HG02943 (cell line): Measurements from ENCODE around the gene DPY30.

Experiments
- ATAC-seq: cut with Tn5 transposase; IDR thresholded peaks from one replicate; pipeline ENCODE4 v1.9.1; 2021; ENCODE audit warnings: mild to moderate bottlenecking, low read depth, moderate library complexity; ENCODE audit not compliant: unreplicated experiment

Gene DPY30

DNA sequence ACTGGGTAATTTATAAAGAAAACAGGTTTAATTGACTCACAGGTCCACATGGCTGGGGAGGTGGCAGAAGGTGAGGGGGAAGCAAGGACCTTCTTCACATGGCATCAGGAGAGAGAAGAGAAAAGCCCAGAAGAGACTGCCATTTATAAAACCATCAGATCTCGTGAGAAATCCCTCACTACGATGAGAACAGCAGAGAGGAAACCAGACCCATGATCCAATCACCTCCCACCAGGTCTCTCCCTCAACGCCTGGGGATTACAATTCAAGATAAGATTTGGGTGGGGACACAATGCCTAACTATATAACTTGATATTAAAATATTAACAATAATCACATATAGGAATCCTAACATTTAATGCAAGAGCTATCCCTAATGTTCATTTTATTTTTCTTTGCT, 60.6 kb downstream of the DPY30 start:
- ATAC-seq: no peak

GRCh38 chr2:31978436-31978835, 61.2 kb downstream of the DPY30 start:
- ATAC-seq: no peak
